ENCODE measurements around the gene USP11. TPM values are rescaled to one million over a fixed set of nuclear protein-coding genes. Genes with fewer than 3 reads are reported as not detected.

The USP11 gene
- total RNA-seq, 1 experiment from 2014 or later: 153 TPM

DNA sequence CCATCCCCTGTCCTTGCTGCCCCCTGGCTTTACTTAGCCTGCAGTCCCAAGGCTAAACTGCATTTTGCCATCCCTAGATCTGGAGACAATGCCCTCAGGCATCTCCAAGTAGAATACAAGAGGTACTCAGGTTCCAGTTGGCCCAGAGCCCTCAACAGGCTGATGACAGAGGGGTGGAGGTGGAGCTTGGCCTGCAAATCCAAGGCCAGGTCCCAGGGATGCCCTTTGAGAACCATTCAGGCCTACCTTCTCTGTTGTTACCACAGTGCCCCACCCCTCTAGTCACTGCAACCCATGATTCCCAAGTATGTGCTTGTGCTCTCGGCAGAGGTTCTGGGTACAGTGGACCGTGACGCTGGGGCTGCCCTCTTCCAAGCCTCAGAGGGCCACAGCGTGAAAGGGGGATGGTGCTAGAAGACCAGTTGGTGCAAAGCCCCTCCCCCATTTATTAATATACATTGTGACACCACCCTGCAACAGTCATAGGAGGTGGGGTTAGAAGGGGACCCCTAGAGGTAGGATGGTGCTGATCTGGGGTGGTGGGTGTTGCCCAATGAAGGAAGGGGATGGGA lies 45.6 kb upstream of the USP11 start:
- Mint-ChIP-seq H3K36me3 (ENCODE audit: insufficient read depth in 1 of 3, low read depth in 3 of 3) (peaks cover 17 to 41% (median 36%) of the 10 kb centered on the region in 3 experiments), H3K9me3 (peaks cover 37 to 66% of the 10 kb centered on the region in 2 experiments), H3K27me3 (ENCODE audit: low read depth) (peaks cover 1% of the 10 kb centered on the region), H3K4me1 (peaks cover 4 to 5% of the 10 kb centered on the region in 2 experiments; a peak in 3 of 4 replicates), H3K27ac (peak overlapping the region in 1 of 3 experiments; percentile 45; a peak in 2 of 7 replicates), H3K4me3 (no peak overlapping the region)
- Histone ChIP-seq H3K4ac (ENCODE audit: low read depth, low read length) (no peak overlapping the region), H3K4me2 (ENCODE audit: insufficient read depth, insufficient read length, low read length) (no peak overlapping the region), H3K27me3 (ENCODE audit: insufficient read depth, low read length) (no peaks in the 10 kb centered on the region), H3T11ph (ENCODE audit: low read length) (no peak overlapping the region), H4K8ac (replicated peaks; ENCODE audit: insufficient read length, low read depth, low read length) (no peak overlapping the region), H3K9me3 (ENCODE audit: control insufficient read depth, low read depth, low read length) (no peaks in the 10 kb centered on the region), H3K23ac (ENCODE audit: insufficient read length, low read depth, low read length) (no peak overlapping the region), H2BK15ac (ENCODE audit: low read depth, low read length) (no peak overlapping the region), H4K5ac (ENCODE audit: insufficient read length, low read depth, low read length) (no peak overlapping the region), H4K91ac (ENCODE audit: insufficient read length, low read depth, low read length) (no peak overlapping the region), H4K20me1 (ENCODE audit: control insufficient read depth, insufficient read depth, insufficient read length) (no peaks in the 10 kb centered on the region), H3K23me2 (ENCODE audit: insufficient read length, low read depth, low read length, poor library complexity, severe bottlenecking) (peaks cover 6% of the 10 kb centered on the region), H3K79me2 (ENCODE audit: insufficient read depth, low read length) (no peaks in the 10 kb centered on the region), H2AFZ (ENCODE audit: low read length) (no peak overlapping the region), H3K4me1 (ENCODE audit: insufficient read depth, low read length) (no peaks in the 10 kb centered on the region), H2BK5ac (ENCODE audit: insufficient read length, low read length) (no peak overlapping the region), H2BK20ac (ENCODE audit: low read depth, low read length, poor library complexity, severe bottlenecking) (no peak overlapping the region), H2BK12ac (ENCODE audit: insufficient read length, low read depth, low read length) (no peak overlapping the region), H2AK5ac (ENCODE audit: insufficient read length, low read length) (no peak overlapping the region), H3K27ac (ENCODE audit: insufficient read length, low read depth, low read length) (no peak overlapping the region), H2BK120ac (ENCODE audit: low read depth, low read length, poor library complexity, severe bottlenecking) (no peak overlapping the region), H3K14ac (ENCODE audit: insufficient read depth, low read length) (no peak overlapping the region), H3K18ac (ENCODE audit: insufficient read length, low read depth, low read length) (no peak overlapping the region), H3K56ac (ENCODE audit: insufficient read length, low read depth, low read length) (no peak overlapping the region), H3K9ac (ENCODE audit: extremely low read depth, insufficient read length, low read length) (no peak overlapping the region), H3K79me1 (ENCODE audit: insufficient read depth, low read depth, low read length, poor library complexity, severe bottlenecking) (no peaks in the 10 kb centered on the region)
- DNase-seq: peak; percentile 52
- TF ChIP-seq, protein P1, sequence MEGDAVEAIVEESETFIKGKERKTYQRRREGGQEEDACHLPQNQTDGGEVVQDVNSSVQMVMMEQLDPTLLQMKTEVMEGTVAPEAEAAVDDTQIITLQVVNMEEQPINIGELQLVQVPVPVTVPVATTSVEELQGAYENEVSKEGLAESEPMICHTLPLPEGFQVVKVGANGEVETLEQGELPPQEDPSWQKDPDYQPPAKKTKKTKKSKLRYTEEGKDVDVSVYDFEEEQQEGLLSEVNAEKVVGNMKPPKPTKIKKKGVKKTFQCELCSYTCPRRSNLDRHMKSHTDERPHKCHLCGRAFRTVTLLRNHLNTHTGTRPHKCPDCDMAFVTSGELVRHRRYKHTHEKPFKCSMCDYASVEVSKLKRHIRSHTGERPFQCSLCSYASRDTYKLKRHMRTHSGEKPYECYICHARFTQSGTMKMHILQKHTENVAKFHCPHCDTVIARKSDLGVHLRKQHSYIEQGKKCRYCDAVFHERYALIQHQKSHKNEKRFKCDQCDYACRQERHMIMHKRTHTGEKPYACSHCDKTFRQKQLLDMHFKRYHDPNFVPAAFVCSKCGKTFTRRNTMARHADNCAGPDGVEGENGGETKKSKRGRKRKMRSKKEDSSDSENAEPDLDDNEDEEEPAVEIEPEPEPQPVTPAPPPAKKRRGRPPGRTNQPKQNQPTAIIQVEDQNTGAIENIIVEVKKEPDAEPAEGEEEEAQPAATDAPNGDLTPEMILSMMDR (conservative IDR thresholded peaks at IDR 0.05): no peak
- WGBS (ENCODE audit: extremely low coverage, insufficient read length, low lambda C conversion rate): no CpG with 5 or more reads among the region's 4 CpGs
